HG03521 (cell line): ENCODE data around the gene RIMBP2.

Experiments used
- ATAC-seq: cut with Tn5 transposase; IDR thresholded peaks from one replicate; pipeline ENCODE4 v1.9.1; 2021; ENCODE audit warnings: mild to moderate bottlenecking, moderate library complexity; ENCODE audit not compliant: unreplicated experiment

Gene RIMBP2

DNA sequence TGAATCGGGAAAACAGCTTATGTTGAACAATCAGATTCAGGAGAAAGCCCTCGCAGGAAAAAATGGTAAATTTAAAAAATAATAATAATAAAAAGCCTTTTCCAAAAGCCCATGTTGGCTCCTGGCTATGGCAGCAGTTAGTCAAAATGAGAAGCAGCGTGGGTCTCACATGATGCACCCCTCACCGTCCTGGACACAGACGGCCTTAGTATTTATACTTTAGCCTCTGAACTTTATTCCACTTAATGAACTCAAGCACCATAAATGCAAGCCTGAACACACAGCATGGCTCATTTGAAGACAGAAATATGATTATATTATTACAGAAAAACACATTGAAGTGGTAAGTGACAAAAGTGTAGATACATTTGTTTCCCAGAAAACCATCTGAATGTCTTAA, 160.9 kb downstream of the RIMBP2 start:
- no peak for ATAC-seq

DNA sequence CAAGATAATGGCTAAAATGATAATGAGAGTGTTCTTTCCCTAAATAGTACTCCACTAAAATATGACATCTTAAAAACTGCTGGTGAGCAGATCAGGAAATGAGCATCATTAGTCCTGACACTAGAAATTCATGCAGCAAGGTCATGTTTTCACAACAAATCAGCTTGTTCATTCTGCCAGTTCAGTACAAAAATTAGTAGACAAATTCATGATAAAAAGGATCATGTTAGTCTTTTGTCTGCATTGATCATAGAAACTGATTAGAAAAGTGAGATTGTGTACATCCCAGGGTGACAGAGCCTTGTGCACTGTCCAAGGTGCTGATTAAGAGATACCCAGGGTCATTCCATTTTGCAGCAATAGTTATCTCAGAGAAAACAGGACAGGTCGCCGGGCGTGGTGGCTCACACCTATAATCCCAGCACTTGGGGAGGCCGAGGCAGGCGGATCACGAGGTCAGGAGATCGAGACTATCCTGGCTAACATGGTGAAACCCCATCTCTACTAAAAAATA, 163.6 kb downstream of the RIMBP2 start:
- no peak for ATAC-seq

DNA sequence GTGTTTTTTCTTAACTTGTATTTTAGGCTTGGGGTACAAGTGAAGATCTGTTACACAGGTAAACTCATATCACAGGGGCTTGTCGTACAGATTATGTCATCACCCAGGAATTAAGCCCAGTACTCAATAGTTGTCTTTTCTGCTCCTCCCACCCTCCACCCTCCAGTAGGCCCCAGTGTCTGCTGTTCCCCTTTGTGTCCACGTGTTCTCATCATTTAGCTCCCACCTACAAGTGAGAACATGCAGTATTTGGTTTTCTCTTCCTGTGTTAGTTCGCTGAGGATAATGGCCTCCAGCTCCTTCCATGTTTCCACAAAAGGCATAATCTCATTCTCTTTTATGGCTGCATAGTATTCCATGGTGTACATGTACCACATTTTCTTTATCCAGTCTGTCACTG, 166.7 kb downstream of the RIMBP2 start:
- no peak for ATAC-seq

GRCh38 chr12:130547480-130548155, 168.5 kb downstream of the RIMBP2 start:
- no peak for ATAC-seq

GRCh38 chr12:130546494-130546893, 169.6 kb downstream of the RIMBP2 start:
- no peak for ATAC-seq

DNA sequence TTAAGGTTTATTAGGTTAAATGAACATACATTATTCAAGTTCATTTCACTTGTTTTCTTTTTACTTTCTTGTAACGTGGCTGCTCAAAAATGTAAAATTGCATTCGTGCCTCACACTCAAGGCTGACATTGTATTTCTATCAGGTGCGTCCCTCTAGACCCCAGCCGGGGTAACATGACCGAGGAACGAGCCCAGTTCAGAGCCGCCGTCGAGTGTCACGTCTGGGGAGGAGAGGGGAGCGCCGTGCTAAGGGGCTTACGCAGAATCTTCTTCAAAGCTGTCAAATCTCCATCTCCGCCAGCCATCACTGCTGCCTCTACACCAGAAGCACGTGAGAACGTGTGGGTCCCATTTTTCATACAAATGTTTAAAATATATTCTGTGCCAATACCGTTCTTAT, 170.6 kb downstream of the RIMBP2 start:
- ATAC-seq, result no peak

- no peak for ATAC-seq
These were observed 175.7 kb downstream of the RIMBP2 start for GRCh38 chr12:130540376-130540775.

DNA sequence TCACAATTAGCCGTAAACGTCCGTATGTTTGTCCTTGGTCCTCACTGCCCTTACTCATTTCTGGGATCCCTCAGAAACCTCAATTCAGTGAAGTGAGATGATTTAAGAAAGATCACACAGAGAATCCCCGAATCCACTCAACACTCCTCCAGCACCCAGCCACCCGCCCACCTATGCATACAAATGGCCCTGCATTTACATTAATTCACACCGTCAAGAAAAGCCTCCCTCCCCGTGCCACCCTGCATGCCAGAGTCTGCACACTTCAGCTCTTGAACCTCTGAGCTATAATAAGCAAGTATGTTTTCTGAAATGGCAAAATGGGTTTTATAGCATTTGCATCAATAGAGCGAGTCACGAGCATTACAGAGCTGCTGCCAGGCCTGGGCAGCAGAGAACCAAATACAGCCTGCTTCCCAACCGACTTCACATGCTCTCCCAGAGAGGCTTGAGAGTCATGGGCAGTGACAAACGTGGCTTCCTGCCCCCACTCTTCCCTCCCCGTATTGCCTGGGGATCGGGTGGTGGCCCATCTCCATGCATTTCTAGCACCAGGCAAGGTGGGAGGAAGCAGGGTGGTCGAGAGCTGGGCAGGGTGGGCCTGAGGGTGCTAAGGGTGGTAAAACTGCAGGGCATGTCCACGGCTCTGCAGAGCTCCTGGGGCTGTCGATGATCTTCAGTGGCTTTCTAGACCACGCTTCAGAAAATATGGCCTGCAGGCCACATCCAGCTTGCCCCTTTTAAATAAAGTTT, 177.6 kb downstream of the RIMBP2 start:
- ATAC-seq, result no peak

DNA sequence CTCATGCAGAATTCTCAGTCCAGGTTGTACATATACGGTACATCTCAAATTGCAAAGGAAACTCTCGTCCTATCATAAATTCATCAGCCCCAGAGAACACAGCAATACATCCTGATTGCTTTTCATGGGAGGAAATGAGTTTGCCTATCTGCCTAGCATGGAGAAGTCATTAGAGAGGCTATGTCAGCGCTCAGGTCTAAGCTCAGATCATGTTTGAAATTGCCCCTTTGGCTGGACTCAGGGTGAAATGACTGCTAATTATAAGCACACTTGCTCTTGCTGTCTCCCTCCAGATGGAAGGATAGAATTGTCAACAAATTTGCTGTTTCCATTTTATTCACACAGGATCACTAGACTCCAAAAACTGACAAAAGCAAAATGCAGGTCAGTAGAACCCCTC, 178.4 kb downstream of the RIMBP2 start:
- ATAC-seq, result no peak

GRCh38 chr12:130537051-130537450, 179.0 kb downstream of the RIMBP2 start:
- ATAC-seq, result no peak

DNA sequence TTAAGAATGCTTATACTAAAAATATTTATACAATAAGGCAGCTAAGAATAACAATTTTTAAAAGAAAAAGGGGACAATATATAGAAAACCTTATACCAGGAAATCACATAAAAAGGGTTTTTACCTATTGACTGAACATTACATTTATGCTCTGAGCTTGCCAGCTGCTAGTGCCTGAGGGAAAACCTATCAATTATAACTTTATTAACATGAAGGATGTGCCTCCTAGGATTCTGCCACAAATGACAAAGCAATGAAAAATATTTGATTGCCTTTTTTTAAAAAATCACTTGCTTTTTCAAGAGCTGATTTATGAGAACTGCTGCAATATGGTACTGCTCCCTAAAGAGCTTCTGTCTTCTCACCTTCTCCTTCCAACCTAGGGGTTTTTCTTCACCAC, 185.7 kb downstream of the RIMBP2 start:
- ATAC-seq, result no peak

DNA sequence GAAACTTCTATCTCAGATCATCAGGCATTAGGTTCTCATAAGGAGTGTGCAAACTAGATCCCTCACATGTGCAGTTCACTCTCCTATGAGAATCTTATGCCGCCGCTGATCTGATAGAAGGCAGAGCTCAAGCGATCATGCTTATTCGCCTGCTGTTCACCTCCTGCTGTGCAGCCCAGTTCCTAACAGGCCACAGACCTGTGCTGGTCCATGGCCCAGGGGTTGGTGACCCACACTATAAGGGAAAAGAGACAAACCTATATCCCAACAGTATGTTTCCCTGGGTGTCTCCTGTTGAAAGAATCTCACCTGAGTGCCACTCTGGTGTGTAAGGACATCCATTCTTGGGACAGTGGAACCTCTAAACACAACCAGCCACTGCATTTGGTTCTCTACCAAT, 186.3 kb downstream of the RIMBP2 start:
- no peak for ATAC-seq

DNA sequence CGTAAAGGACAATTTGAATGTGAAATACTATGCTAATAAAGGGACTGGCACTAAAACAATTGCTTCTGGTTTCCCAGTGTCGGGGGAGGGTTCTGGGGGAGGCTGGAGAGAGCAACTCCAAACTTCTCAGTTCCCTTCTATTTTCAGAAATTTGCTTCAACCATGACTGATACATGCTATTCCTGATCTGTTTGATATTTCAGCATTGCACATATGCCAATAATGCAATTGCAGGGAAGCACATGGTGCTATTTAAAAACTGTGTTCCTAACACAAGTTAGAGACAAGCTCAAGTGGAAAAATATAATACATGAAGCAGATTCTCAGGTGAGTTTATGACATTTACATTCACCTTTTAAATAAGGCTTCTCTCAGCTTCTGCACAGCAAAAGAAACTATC, 188.9 kb downstream of the RIMBP2 start:
- ATAC-seq, result no peak

DNA sequence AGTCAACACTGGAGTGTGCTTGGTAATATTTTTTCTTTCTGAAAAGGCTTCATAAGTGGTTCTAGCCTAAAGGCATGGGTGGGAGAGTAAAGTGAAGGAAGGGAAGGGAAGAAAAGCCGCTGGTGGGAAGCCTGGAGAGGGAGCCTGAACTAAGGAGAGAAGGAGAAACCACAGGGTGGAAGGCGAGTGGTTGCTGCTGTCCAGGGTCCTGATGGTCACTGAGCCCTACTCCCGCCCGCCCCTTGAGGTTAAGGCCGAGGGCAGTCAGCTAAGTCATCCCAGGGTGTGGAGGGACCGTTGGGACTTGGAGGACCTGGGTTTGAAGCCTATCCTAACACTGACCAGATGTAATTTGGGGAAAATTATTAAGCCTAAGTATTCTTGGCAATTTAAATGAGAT, 189.3 kb downstream of the RIMBP2 start:
- no peak for ATAC-seq

- ATAC-seq, result no peak
These were observed 190.5 kb downstream of the RIMBP2 start for GRCh38 chr12:130525384-130526172.

- ATAC-seq, result no peak
These were observed 191.3 kb downstream of the RIMBP2 start for GRCh38 chr12:130524759-130525158.

DNA sequence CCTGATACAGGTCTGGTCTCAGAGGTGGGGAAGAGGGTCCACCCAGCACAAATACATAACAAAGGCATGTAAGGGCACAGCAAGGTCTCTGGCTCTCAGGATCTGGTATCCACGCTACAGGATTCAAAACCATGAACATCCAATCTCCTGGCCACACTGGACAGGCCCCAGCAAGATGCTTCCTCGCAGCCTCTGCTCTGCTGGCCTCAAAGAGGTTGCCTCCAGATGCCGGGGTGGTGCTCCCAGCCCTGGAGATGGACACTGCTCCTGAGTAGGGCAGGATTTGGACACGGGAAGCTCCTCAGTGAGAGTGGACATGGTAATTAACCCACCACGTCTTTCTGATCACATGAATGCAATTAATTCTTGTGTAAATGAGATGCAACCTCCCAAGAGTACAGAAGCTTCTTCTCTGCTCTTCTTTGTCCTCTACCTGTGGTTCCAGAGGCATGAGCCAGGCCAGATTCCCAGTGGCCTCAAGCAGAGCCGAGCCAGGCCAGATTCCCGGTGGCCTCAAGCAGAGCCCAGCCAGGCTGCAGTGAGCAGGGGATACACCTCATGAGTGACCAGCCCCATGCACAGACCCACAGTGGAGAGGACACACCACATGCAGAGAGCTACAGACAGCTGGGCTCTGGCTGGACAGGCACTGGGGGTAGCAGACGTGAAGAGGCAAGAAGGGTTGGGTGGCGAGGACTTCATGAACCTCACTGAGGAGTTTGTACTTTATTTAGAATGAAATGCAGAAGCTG, 192.1 kb downstream of the RIMBP2 start:
- ATAC-seq, result no peak

- ATAC-seq, result no peak
These were observed 192.9 kb downstream of the RIMBP2 start for GRCh38 chr12:130523208-130523607.

- ATAC-seq, result no peak
These were observed 193.8 kb downstream of the RIMBP2 start for GRCh38 chr12:130522244-130522834.

- no peak for ATAC-seq
These were observed 194.5 kb downstream of the RIMBP2 start for GRCh38 chr12:130521375-130522124.
